Measurements from ENCODE around the gene TRNT1.

GRCh38 chr3:3194861-3195260, 68.1 kb downstream of the TRNT1 start:
- no peak for TF ChIP-seq CTCF (IDR thresholded peaks at IDR 0.05 in 2 of 3, conservative IDR thresholded peaks at IDR 0.05 in 1 of 3; ENCODE audit: borderline replicate concordance in 1 of 3, insufficient read depth in 1 of 3, low read depth in 2 of 3, low read length in 2 of 3)
- TF ChIP-seq ZBTB33 (IDR thresholded peaks at IDR 0.05; ENCODE audit: extremely low read depth, insufficient replicate concordance, low read length) = no peak
- no peak for TF ChIP-seq POLR2A (IDR thresholded peaks at IDR 0.05; ENCODE audit: borderline replicate concordance, extremely low read depth, insufficient read depth, insufficient read length)
